HG03280 (cell line): Measurements from ENCODE around the gene SLC35A1.
"Not testable (repeated sequence)": the region's sequence is repeated elsewhere in the genome, so short reads cannot be mapped to it uniquely, and the experiment has no call there.

Experiments used
- ATAC-seq: cut with Tn5 transposase; IDR thresholded peaks from one replicate; pipeline ENCODE4 v1.9.1; 2021; ENCODE audit warnings: mild to moderate bottlenecking, moderate library complexity; ENCODE audit not compliant: unreplicated experiment

The SLC35A1 gene, protein sequence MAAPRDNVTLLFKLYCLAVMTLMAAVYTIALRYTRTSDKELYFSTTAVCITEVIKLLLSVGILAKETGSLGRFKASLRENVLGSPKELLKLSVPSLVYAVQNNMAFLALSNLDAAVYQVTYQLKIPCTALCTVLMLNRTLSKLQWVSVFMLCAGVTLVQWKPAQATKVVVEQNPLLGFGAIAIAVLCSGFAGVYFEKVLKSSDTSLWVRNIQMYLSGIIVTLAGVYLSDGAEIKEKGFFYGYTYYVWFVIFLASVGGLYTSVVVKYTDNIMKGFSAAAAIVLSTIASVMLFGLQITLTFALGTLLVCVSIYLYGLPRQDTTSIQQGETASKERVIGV

DNA sequence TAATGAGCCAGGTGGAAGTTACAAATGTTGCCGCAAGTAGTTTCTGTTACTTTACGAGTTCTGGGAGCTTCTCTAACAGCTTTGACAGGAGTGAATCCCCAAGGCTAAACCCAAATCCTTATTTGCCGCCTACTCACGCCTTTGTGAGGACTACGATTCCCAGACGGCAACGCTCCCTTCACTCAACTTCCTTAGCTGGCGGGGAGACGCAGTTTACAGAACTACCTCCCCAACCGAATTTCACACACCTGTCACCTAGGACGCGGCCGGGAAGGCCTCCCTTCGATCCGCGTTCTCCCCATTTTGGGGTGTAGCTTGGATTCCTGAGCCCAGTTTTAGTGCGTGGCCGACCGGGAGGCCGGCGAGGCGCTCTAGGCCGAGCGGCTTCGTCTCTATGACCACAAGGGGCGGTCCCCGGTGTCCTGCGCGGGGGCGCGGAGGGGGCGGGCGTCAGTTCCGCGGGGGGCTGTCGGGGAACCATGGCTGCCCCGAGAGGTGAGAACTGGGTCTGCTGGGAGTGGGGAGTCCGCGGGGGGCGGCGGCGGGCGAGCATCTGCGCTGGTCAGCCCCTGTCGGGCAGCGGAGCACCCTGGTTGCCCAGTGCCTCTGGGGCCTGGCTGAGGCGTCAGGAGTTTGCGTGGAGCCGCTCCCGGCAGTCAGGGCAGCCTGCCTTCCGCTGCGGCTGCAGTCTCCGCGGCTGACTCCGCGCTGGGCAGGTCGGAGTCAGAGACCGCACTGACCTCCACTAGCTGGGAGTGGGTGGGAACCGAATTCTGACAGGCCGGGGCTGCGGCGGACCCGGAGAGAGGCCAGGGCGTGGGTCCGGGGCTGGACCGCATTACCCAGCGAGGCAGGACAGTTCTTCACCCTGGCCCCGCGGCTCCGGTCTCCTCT is at the start of gene SLC35A1:
TSS of gene SLC35A1 (plus strand) at position 450 of the 894 bp plus-strand sequence. CDS start at position 480, 30 bp downstream.
- ATAC-seq, result peak; percentile 96

DNA sequence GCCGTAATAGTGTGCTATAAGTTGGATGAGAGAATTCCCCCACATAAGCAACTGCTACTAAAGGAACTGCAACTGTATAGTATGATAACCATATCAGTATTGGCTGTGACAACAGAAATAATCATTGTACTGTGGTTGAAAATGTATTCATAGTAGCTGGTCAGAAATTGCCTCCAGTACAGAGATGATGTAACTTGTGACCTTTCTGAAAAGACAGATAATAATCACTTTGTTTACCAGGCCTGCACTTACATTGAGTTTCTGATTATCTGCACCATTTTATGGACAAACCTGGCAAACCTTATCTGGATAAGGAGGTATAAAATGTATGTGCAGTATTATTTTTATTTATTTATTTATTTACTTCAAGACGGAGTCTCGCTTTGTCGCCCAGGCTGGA is 46.0 kb upstream of the SLC35A1 start:
- no peak for ATAC-seq

DNA sequence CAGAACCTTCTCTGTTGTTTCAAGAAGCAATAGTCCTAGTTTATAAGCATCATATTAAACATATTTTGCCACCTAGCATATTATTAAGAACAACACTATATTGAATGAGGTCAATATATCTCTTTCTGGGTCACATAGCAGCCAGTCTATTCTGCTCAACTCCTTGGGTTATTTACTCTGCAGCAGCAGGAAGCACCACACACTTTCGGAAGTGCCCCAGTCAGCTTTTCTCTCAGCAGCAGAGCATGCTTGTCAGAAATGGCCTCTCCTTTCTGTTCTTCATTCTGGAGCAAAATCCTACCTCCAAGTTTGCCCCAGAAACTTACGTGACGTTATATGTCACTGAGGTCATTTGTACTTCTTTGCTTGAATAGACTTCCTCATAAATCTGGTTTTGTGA is 42.3 kb upstream of the SLC35A1 start:
- no peak for ATAC-seq

DNA sequence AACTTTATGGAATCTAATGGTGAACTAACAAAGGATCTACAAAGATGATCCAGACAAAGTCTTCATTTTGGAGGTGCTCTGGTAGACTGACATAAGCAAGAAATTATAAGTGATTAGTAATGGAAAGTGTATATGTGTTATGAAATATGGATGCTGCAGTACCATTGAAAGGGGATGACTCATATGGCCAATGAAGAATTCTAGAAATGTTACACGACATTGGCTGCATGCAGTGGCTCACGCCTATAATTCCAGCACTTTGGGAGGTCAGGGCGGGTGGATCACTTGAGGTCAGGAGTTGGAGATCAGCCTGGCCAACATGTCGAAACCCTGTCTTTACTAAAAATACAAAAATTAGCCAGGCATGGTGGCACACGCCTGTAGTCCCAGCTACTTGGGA is 41.5 kb upstream of the SLC35A1 start:
- no peak for ATAC-seq

DNA sequence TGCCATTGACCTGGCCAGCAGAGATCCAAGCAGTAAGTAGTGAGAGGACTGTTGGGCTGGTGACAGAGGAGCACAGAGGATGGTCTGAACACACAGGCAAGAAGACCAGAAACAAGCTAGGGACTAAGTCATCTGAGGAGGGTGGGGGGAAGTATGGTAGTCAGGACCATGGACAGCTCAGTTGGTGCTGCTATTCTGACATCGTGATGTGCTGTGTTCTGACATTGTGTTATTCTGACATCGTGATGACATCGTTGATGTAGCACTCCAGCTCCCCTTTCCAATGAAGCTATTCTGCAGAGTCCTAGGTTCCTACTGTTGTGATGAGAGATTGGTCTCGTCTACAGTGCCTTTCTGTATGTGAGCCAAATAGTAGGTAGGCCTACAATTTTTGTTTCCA is 36.3 kb upstream of the SLC35A1 start:
- ATAC-seq, result peak; percentile 75

DNA sequence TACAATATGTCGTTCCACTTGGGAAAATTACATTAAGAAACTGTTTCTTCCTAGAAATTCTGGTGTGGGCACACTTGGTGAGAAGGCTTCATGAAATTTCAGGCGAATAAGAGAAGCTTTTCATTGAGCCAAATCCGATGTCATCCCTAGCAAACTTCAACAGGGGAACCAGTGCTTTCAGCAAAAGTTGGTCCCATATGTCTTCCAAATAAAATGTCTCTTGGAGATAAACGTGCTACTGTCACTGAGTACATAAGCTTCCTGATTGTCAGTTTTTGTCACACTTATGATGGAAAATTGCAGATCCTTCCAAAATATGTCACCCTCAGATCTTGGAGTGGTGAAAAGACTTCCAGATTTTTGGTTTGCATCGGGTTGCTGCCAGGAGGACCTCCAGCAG is 31.1 kb upstream of the SLC35A1 start:
- no peak for ATAC-seq

DNA sequence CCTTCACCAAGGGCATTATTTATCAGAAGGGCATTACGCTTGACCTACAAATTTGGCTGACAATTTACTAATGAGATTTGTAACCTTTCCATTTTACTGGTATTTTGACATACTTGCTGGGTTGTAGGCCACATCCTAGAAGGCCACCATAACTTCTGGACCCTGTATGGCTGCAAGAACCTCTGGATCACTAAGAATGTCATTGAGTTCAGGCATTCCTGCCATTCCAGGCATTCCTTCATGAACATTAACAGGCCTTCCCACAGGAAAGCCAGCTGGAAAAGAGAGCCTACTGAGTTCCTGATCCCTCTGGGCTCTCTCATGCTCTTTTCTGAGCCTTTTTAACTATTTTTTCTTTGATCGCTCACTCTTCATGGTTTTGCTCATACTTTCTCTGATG is 28.4 kb upstream of the SLC35A1 start:
- no peak for ATAC-seq

DNA sequence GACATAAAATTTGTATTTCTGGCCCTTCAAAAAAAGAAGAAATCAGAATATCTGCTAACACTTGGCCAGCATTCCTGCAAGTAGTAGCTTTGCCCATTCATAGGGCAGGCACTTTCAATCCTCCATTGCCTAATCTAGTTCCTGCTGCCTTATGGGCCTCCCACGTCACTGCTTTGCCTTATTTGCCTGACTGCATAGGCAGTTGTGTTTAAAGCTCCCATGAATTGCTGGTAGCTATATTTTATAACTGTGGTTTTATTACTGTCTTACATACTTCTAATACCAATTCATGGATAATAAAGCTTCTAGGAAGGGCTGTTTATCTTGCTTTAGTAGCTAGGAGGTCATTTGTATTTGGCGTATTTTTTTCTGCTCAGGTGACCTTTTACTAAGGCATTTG is 7.7 kb upstream of the SLC35A1 start:
- ATAC-seq, result no peak

DNA sequence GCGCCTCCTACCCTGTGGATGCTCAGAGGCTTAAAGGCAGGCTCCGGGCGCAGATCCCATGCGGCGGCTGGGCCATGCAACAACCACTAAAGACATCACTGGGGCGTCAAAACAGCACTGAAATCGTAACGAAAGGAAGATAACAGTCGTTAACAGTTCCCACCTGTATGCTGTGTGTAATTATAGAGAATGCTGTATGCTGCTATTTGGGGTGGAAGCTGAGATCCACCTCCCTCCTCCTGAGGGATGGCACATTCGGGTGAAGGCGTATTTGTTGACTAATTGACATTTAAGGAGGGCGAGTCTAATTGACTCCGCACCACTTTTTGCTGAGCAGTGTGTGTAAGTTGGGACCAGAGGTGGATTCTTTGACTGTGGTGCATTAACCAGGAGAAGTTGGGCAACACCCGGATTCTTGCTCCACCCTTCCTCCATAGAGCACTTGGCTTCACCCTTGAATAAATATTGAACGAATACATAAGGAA is 687 bp downstream of the SLC35A1 start:
- peak; percentile 64 for ATAC-seq

DNA sequence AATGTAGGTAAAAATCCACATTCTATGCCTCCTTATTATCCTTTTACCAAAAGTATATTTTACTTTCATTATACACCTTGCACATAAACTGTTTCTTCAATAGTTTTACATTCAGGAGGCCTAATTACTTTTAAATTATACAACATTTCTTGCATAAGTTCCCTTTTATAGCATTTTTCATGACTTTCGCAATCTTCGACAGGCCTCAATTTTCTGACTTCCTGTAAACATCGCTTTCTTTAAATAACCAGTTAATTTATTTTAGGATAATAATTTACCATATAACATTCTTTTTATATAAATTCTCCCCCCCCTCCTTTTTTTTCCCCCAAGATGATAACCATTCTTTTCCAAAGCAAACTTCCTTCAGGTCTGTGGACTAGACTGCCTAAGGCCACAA is 9.2 kb downstream of the SLC35A1 start:
- no peak for ATAC-seq

DNA sequence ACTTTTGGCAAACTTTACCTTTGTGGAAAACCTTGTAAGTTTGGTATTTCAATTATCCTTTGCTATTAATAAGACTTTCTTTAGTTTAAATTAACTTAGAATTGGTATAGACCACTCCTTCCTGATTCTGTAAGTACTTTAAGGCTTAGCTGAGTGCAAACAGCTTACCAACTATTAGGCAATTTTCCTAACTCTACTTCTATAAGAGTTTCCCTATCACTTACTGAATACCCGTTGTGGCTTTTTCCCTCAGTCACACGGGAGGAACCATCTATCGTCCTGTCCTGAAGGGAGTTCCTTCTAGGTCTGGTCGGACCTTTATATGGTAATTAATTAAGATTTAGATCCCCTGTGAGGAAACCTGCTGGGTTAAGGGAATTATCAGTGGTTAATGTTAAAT is 9.6 kb downstream of the SLC35A1 start:
- ATAC-seq, result no peak

DNA sequence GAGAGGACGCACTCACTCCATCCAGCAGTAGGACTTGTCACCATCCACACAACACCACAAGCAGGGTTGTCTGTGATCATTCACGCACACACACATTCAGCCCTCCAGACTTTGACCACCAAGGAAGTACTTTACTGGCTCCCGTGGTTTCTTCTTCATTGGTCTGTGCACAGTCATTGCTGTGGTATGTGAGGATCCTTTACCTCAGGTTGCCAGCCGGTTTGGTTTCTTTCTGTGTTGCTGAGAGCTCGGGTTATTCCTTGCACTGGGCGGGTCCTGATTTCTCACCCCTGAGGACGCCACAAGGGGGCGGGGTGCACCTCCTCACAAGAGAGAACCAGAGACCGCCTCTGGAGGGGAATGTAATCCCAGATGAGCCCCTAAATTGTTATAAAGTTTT is 11.2 kb downstream of the SLC35A1 start:
- no peak for ATAC-seq

DNA sequence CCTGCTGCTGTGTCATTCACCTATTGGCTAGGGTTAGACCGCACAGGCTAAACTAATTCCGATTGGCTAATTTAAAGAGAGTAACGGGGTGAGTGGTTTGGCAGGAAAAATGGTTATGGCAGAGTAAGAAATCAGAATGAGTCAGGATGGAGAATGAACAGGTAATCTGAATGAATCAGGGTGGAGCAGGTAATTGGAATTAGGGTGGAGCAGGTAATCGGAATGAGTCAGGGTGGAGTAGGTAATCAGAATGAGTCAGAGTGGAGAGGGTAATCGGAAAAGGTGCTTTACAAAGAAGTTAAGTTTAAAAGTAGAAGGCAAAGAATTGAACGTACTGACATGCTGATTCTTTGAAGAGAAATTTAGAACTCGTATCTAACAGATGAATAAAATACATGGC is 11.7 kb downstream of the SLC35A1 start:
- no peak for ATAC-seq

DNA sequence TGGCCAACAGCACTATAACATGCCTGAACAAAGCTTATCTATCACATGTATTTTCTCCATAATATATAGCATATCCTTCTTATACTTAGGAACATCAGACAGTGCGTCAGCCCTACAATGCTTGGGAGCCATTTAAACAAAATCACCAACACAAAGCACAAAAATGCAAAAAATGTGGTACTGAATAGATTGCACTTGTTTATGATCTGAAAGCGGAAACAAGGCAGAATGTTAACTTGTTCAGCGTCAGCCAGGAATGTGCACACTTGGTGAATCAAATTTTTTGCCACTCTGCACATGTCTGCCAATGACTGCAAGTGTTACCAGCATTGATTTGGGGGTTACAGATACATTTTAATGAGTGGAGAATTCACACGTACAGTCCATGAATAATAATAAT is 14.8 kb downstream of the SLC35A1 start:
- ATAC-seq, result no peak

DNA sequence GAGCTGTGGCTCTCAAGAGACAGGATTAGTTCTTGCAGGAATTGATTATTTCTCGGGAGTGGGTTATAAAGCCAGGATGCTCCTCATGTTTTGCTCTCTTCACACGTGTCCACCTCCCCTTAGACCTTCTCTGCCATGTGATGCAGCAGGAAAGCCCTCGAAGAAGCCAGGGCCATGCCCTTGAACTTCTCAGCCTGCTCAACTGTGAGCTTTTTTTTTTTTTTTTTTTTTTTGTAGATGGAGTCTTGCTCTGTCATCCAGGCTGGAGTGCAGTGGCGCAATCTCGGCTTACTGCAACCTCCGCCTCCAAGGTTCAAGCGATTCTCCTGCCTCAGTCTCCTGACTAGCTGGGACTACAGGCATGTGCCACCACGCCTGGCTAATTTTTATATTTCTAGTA is 16.6 kb downstream of the SLC35A1 start:
- not testable (repeated sequence) for ATAC-seq

DNA sequence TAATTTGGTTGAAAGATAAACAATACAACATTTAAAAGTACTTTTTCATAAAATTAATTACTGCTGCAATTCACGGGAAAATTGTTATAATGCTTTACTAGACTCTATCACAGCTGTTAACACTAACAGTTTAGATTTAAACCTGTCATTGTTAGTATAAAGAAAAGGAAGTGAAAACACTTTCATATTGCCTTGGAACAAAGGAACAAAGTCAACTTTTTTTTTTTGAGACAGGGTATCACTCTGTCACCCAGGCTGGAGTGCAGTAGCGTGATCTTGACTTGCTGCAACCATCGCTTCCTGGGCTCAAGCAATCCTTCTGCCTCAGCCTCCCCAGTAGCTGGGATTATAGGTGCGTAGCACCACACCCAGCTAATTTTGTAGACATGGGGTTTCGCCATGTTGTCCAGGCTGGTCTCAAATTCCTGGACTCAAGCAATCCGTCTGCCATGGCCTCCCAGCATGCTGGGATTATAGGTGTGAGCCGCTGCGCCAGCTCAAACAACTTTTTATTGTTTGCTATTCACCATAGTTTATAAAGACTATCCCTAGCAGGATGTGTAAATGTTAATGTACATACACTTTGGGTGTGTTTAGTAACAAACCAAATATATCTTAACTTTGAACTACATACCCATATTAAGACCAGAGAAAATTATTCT is 22.1 kb downstream of the SLC35A1 start:
- ATAC-seq, result peak; percentile 81

DNA sequence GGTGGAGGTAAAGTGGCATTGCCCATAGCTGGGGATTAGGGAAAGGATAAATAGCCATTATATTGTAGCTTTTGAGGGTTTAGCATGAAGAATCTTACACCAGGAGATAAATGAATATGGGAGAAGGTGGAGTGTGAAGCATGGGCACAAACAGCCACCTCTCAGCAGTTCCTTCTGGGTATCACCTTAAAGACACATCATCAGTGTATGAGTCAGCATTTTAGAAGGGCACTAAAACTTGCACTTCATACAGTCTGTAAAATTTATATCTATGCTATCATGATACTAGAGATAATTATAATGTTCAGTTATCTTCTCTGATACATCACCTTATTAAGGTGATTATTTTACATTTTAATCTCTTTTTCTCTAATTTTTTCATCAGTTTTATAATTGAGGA is 25.3 kb downstream of the SLC35A1 start:
- ATAC-seq, result no peak

DNA sequence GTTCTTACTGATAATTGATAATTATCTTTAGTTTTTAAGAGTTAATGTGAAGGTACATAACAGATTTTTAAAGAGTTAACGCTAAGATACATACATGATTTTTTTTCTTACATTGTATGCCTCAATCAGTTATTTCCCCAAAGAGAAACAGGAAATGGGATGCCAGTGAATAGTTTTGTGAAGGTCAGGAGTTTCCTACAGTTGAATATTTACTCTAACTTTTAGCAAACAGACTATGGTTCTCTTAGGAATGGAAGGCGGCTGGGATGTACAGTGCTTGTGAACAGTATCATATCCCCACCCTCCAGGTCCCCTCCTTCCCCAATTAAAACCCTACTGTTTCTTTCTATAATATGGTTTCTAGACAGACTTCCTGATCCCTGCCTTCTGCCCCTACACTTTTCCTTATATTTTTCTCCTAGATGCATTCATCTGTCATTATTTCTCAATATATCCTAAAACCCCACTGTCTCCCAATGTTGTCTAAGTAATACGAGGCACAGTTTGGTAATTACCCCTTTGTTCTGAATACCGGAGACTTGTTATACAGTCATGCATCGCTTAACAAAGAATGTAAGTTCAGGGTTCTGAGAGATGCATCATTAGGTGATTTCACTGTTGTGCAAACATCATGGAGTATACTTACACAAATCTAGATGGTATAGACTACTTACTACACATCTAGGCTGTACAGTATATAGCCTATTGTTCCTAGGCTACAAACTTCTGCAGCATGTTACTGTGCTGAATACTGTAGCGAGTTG is 29.2 kb downstream of the SLC35A1 start:
- ATAC-seq, result no peak

DNA sequence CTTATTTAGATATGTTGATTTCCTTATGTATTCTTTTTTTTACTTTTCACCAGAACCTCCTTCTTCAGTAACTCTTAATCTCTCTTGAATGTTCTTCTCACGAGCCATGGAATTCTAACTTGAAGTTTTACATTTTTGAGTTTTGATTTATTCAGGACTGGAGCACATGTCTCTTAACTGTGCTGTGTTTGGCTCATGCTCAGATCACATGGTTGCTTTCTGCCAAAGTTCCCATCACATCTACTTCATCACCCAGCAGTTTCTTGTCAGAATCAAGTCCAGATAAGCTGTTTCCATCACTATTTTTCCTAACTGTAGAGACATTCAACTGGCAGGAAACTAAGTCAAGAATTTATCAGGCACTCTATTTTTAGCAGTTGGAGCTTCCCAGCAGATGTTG is 31.7 kb downstream of the SLC35A1 start:
- no peak for ATAC-seq

DNA sequence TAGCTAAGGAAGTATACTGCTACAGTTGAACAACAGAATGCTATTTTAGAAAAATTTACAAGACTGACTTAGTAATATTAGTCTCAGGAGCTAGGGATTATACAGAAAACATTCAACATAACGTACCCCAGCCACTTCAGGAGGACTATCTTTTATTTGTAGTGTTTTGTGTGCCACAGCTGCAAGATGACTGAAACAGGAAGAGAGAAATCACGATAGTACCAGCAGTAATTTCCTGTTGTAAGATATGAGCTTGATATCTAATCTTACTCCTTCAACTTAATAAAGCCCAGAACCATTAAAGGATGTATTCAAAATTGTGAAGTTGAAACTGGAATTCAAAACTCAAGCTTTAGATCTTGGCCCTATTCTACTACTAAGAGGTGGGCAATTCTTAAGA is 42.1 kb downstream of the SLC35A1 start:
- ATAC-seq, result no peak

DNA sequence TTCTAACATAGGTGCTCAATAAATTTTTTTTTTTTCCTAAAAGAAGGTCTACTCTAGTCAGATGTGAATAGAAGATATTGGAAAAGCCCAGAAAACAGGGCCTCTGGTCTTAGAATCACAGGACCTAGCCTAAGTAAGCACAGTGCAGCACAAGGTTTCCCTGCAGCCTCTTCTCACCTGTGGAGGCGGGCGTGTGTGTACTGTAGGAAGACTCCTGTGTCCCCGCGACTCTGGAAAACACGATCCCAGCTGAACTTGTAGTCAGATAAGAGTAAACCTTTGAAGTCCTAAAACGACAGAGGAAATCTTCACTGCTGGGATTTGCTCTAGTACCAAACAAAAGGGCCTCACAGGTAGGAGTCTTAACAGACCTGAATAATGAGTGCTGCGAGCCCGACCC is 45.7 kb downstream of the SLC35A1 start:
- ATAC-seq, result no peak
